ENCODE data around the gene GPC2. TPM values are rescaled to one million over a fixed set of nuclear protein-coding genes. Genes with fewer than 3 reads are reported as not detected.

Gene GPC2
- total RNA-seq, 1 experiment from 2014 or later = 45.2 TPM

DNA sequence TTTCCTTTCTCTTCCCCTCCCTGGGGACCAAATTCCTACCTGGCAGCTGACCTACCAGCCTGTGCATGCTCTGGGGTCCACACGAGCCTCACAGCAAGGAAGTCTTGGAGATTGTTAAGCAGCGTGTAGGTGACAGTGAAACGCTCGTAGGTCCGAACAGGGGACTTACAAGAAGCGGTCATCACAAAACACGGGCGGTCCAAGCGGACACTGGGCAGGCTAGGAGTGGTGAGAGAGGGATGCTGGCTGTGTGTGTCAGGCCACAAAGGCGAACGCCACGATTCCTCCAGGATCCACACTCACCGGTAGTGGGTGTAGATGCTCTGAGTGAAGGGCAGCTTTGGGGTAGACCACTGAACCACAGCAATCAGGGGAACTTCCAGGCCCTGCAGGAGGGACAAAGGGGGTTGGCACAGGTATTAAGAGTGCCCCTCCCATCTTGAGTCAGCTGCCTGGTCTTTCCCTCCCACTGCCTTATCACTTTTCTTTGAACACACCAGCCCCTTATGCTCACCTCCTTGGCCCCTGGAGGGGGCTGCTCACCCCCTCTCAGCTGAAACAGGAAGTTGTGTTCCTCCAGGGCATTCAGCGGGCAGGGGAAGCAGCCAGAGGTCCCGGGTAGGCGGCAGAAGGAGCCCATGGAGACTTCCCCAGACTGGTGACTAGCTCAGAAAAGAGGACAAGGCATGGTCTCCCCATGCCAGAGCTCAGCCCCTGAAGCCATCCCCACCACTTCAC is 20.7 kb downstream of the GPC2 start:
- H3K4me3 Mint-ChIP-seq = peak overlapping the region; percentile 75 to 82
- no peak overlapping the region for H4K8ac ChIP-seq (replicated peaks; ENCODE audit: insufficient read length, low read depth, low read length)
- TF ChIP-seq, protein P1, sequence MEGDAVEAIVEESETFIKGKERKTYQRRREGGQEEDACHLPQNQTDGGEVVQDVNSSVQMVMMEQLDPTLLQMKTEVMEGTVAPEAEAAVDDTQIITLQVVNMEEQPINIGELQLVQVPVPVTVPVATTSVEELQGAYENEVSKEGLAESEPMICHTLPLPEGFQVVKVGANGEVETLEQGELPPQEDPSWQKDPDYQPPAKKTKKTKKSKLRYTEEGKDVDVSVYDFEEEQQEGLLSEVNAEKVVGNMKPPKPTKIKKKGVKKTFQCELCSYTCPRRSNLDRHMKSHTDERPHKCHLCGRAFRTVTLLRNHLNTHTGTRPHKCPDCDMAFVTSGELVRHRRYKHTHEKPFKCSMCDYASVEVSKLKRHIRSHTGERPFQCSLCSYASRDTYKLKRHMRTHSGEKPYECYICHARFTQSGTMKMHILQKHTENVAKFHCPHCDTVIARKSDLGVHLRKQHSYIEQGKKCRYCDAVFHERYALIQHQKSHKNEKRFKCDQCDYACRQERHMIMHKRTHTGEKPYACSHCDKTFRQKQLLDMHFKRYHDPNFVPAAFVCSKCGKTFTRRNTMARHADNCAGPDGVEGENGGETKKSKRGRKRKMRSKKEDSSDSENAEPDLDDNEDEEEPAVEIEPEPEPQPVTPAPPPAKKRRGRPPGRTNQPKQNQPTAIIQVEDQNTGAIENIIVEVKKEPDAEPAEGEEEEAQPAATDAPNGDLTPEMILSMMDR (conservative IDR thresholded peaks at IDR 0.05) = no peak
- H3K4me1 Mint-ChIP-seq = peaks cover 17 to 28% of the 10 kb centered on the region in 2 experiments
- no peaks in the 10 kb centered on the region; the same call in 1 of the 2 replicates for H3K4me1 ChIP-seq (ENCODE audit: insufficient read depth, low read length)
- no peak overlapping the region for H3K27ac ChIP-seq (ENCODE audit: insufficient read length, low read depth, low read length)
- no peak overlapping the region for H3K14ac ChIP-seq (ENCODE audit: insufficient read depth, low read length)
- no peak overlapping the region for H3T11ph ChIP-seq (ENCODE audit: low read length)
- H2AFZ ChIP-seq (ENCODE audit: low read length) = no peak overlapping the region
- H2BK12ac ChIP-seq (ENCODE audit: insufficient read length, low read depth, low read length) = no peak overlapping the region
- H3K79me2 ChIP-seq (ENCODE audit: insufficient read depth, low read length) = no peaks in the 10 kb centered on the region
- peaks cover 10% of the 10 kb centered on the region for H3K23me2 ChIP-seq (ENCODE audit: insufficient read length, low read depth, low read length, poor library complexity, severe bottlenecking)
- H4K20me1 ChIP-seq (ENCODE audit: control insufficient read depth, insufficient read depth, insufficient read length) = no peaks in the 10 kb centered on the region
- no peak overlapping the region for H2BK5ac ChIP-seq (ENCODE audit: insufficient read length, low read length)
- no peaks in the 10 kb centered on the region for H3K9me3 Mint-ChIP-seq
- H3K27me3 ChIP-seq (ENCODE audit: insufficient read depth, low read length) = no peaks in the 10 kb centered on the region
- H2BK20ac ChIP-seq (ENCODE audit: low read depth, low read length, poor library complexity, severe bottlenecking) = no peak overlapping the region
- no peak overlapping the region for H3K9ac ChIP-seq (ENCODE audit: extremely low read depth, insufficient read length, low read length)
- H3K27ac Mint-ChIP-seq = no peak overlapping the region
- H3K79me1 ChIP-seq (ENCODE audit: insufficient read depth, low read depth, low read length, poor library complexity, severe bottlenecking) = peaks cover 2% of the 10 kb centered on the region
- H2AK5ac ChIP-seq (ENCODE audit: insufficient read length, low read length) = no peak overlapping the region
- no peak overlapping the region for H4K91ac ChIP-seq (ENCODE audit: insufficient read length, low read depth, low read length)
- no CpG with 5 or more reads among the region's 16 CpGs for WGBS (ENCODE audit: extremely low coverage, insufficient read length, low lambda C conversion rate)
- no peak overlapping the region for H2BK120ac ChIP-seq (ENCODE audit: low read depth, low read length, poor library complexity, severe bottlenecking)
- H3K9me3 ChIP-seq (ENCODE audit: control insufficient read depth, low read depth, low read length) = no peaks in the 10 kb centered on the region
- no peak overlapping the region for H2BK15ac ChIP-seq (ENCODE audit: low read depth, low read length)
- H3K4me2 ChIP-seq (ENCODE audit: insufficient read depth, insufficient read length, low read length) = peak overlapping the region; percentile 92
- no peak overlapping the region for H3K4ac ChIP-seq (ENCODE audit: low read depth, low read length)
- DNase-seq = no peak
- no peaks in the 10 kb centered on the region; the same call in 1 of the 2 replicates for H3K27me3 Mint-ChIP-seq (ENCODE audit: low read depth)
- H3K23ac ChIP-seq (ENCODE audit: insufficient read length, low read depth, low read length) = no peak overlapping the region
- H3K36me3 Mint-ChIP-seq (ENCODE audit: insufficient read depth in 1 of 3, low read depth in 3 of 3) = peaks cover 21 to 54% (median 53%) of the 10 kb centered on the region in 3 experiments; a peak in 6 of 7 replicates
- H3K56ac ChIP-seq (ENCODE audit: insufficient read length, low read depth, low read length) = no peak overlapping the region
- H3K18ac ChIP-seq (ENCODE audit: insufficient read length, low read depth, low read length) = no peak overlapping the region
- no peak overlapping the region for H4K5ac ChIP-seq (ENCODE audit: insufficient read length, low read depth, low read length)

All from H9 (cell line).